Vagina (tissue), 2 donors: ENCODE measurements around the gene SPATA24.

Source experiments
- CTCF ChIP-seq, 3 experiments: fragments of 450-650 bp in 2 of 3; fragments of 200-600 bp in 1 of 3; sonication (generic) in 1 of 3; IDR thresholded peaks; one replicate each; pipeline ENCODE4 v1.5.1; 2017 to 2019; ENCODE audit warnings: antibody characterized with exemption in 3 of 3, mild to moderate bottlenecking in 2 of 3, moderate library complexity in 2 of 3
- POLR2A ChIP-seq, 2 donors: fragments of 450-650 bp; IDR thresholded peaks; one replicate each; pipeline ENCODE4 v1.6.1; 2017; ENCODE audit warnings: antibody characterized with exemption in 2 of 2, mild to moderate bottlenecking in 2 of 2, moderate library complexity in 2 of 2
- POLR2AphosphoS5 ChIP-seq, 2 donors: sonication (generic); formaldehyde crosslinking; IDR thresholded peaks; one replicate each; pipeline ENCODE4 v1.9.0; 2017; ENCODE audit warnings: antibody characterized with exemption in 2 of 2, mild to moderate bottlenecking in 2 of 2, low read depth in 1 of 2; ENCODE audit not compliant: insufficient read depth in 1 of 2

GRCh38 chr5:139439013-139439903 is 35.4 kb upstream of the SPATA24 start, which contains the start of gene DNAJC18:
- no peak for TF ChIP-seq CTCF (IDR thresholded peaks at IDR 0.05)
- TF ChIP-seq POLR2A (IDR thresholded peaks at IDR 0.05), result no peak
- peak; percentile 92 for TF ChIP-seq POLR2AphosphoS5 (IDR thresholded peaks at IDR 0.05; ENCODE audit: insufficient read depth in 1 of 2, low read depth in 1 of 2)
